ENCODE results near the gene COL18A1. TPM values are rescaled to one million over a fixed set of nuclear protein-coding genes. Genes with fewer than 3 reads are reported as not detected.

Gene COL18A1
- total and polyA plus RNA-seq, 10 donors, result 35.0 to 208 (median 86.4) TPM

- intact Hi-C loops (cut with DNase I; ENCODE audit: low total_unique reads), result no loop called here
- peak; percentile 84 for DNase-seq
- H3K4me1 ChIP-seq, result peaks cover 8 to 71% (median 41%) of the 10 kb centered on the region in 6 donors
- TF ChIP-seq, protein P1, sequence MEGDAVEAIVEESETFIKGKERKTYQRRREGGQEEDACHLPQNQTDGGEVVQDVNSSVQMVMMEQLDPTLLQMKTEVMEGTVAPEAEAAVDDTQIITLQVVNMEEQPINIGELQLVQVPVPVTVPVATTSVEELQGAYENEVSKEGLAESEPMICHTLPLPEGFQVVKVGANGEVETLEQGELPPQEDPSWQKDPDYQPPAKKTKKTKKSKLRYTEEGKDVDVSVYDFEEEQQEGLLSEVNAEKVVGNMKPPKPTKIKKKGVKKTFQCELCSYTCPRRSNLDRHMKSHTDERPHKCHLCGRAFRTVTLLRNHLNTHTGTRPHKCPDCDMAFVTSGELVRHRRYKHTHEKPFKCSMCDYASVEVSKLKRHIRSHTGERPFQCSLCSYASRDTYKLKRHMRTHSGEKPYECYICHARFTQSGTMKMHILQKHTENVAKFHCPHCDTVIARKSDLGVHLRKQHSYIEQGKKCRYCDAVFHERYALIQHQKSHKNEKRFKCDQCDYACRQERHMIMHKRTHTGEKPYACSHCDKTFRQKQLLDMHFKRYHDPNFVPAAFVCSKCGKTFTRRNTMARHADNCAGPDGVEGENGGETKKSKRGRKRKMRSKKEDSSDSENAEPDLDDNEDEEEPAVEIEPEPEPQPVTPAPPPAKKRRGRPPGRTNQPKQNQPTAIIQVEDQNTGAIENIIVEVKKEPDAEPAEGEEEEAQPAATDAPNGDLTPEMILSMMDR (IDR thresholded peaks at IDR 0.05 in 8 of 11, conservative IDR thresholded peaks at IDR 0.05 in 3 of 11), result no peak
- peak in 2 of 3 donors; percentile 59 to 66 for TF ChIP-seq POLR2AphosphoS5 (IDR thresholded peaks at IDR 0.05)
- TF ChIP-seq POLR2A (IDR thresholded peaks at IDR 0.05), result no peak
- peak overlapping the region in 7 of 8 donors; percentile 57 to 92 (median 80) for H3K27ac ChIP-seq
- H3K4me3 ChIP-seq, result peak overlapping the region in 3 of 8 donors; percentile 27 to 57 (median 33)
- H3K27me3 ChIP-seq (replicated peaks in 1 of 7), result no peaks in the 10 kb centered on the region
- H3K9me3 ChIP-seq, result no peaks in the 10 kb centered on the region
- 69 to 79% (median 74%) methylated on average over 24 to 28 of the region's 28 CpGs for WGBS, 5 donors
- H3K36me3 ChIP-seq, result peaks cover 0 to 85% (median 14%) of the 10 kb centered on the region in 6 donors
Observed at GRCh38 chr21:45534636-45535331, 129.8 kb downstream of the COL18A1 start.

DNA sequence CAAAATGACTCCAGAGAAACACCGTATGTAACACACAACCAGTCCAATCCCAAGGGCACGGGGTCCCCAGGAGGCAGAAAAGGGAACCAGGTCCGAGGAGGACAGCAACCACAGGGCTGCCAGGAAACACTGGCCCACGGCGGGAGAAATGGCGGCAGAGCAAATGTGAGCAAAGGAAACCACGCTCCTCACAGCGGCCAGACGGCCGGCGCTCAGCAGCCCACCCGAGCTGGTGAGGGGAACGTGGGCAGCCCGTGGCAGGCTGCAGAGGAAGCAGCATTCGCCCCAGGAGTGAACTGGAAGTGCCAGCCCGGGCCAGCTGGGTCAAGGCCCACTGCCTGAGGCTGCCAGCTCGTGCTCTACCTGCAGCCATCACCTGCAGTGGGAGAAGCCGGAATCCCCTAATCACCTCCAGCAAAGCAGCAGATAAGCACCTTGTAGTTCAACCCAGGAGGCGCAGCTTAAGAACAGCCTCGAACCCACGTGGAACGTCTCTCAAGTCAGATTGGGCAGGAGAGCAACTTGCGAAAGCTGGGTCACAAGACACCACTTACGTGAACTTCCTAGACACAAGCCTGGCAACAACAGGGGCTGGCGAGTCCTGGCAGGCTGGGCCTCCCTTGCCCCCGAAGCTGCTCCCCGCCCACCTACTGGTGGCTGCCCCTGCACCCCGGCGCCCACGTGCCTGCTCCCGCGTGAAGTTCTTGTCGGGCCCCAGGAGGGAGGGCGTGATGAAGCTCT, 130.5 kb downstream of the COL18A1 start:
- H3K27ac ChIP-seq, result peak overlapping the region in 7 of 8 donors; percentile 57 to 92 (median 80)
- WGBS, 5 donors, result 39 to 67% (median 53%) methylated on average over 19 to 34 of the region's 34 CpGs
- H3K9me3 ChIP-seq, result no peaks in the 10 kb centered on the region
- intact Hi-C loops (cut with DNase I; ENCODE audit: low total_unique reads), result no loop called here
- H3K27me3 ChIP-seq (replicated peaks in 1 of 7), result no peaks in the 10 kb centered on the region
- peaks cover 0 to 79% (median 10%) of the 10 kb centered on the region in 6 donors for H3K36me3 ChIP-seq
- DNase-seq, result peak; percentile 84
- peak; percentile 26 to 72 (median 53) for TF ChIP-seq POLR2AphosphoS5 (IDR thresholded peaks at IDR 0.05)
- TF ChIP-seq, protein P1 (IDR thresholded peaks at IDR 0.05 in 8 of 11, conservative IDR thresholded peaks at IDR 0.05 in 3 of 11), result no peak
- peak overlapping the region in 3 of 8 donors; percentile 27 to 57 (median 33) for H3K4me3 ChIP-seq
- peaks cover 8 to 78% (median 44%) of the 10 kb centered on the region in 6 donors for H3K4me1 ChIP-seq

- intact Hi-C loops (cut with DNase I; ENCODE audit: low total_unique reads), result no loop called here
- TF ChIP-seq, protein P1 (IDR thresholded peaks at IDR 0.05 in 8 of 11, conservative IDR thresholded peaks at IDR 0.05 in 3 of 11), result no peak
- no peak for TF ChIP-seq POLR2A (IDR thresholded peaks at IDR 0.05)
- TF ChIP-seq POLR2AphosphoS5 (IDR thresholded peaks at IDR 0.05), result no peak
- peak; percentile 75 for DNase-seq
Observed at GRCh38 chr21:45536301-45537081, 131.5 kb downstream of the COL18A1 start.

More at GRCh38 chr21:45536301-45537081, 131.5 kb downstream of the COL18A1 start:
- Histone ChIP-seq H3K4me1 (peaks cover 11 to 87% (median 52%) of the 10 kb centered on the region in 6 donors), H3K4me3 (peak overlapping the region in 1 of 8 donors; percentile 57), H3K27me3 (replicated peaks in 1 of 7) (no peaks in the 10 kb centered on the region), H3K9me3 (no peaks in the 10 kb centered on the region), H3K36me3 (peaks cover 0 to 70% (median 4%) of the 10 kb centered on the region in 6 donors), H3K27ac (peak overlapping the region in 6 of 8 donors; percentile 69 to 92 (median 83))
- WGBS, 5 donors, result 84 to 93% (median 89%) methylated on average over 26 to 31 of the region's 31 CpGs

All from spleen (tissue), 11 donors.